OCI-LY1 (cell line): Measurements from ENCODE around the gene ZHX3.

Source experiments
- H2AFZ ChIP-seq: fragments of 200-600 bp; sonication (generic), shearing (Covaris generic); 2 replicates; pipeline ENCODE4 v1.6.0; 2014; ENCODE audit warnings: antibody characterized with exemption, mild to moderate bottlenecking, low read length
- H3F3A ChIP-seq: fragments of 200-600 bp; sonication (generic), shearing (Covaris generic); 2 replicates; pipeline ENCODE4 v1.6.0; 2014; ENCODE audit warnings: mild to moderate bottlenecking, antibody characterized with exemption, low read length, moderate library complexity; ENCODE audit not compliant: insufficient read depth
- H3K27ac ChIP-seq: fragments of 200-600 bp; sonication (generic); 2 replicates; pipeline ENCODE4 v1.5.1; 2014; ENCODE audit warnings: low read length, mixed run types, mild to moderate bottlenecking, low read depth; ENCODE audit not compliant: poor library complexity, severe bottlenecking
- H3K27me3 ChIP-seq: fragments of 200-600 bp; sonication (generic); 2 replicates; pipeline ENCODE4 v1.6.0; 2014; ENCODE audit warnings: antibody characterized with exemption, mild to moderate bottlenecking, low read length, moderate library complexity; ENCODE audit not compliant: insufficient read depth
- H3K36me3 ChIP-seq: fragments of 200-600 bp; sonication (generic); 2 replicates; pipeline ENCODE4 v1.6.1; 2014; ENCODE audit warnings: mild to moderate bottlenecking, antibody characterized with exemption, low read length, moderate library complexity, mixed read lengths; ENCODE audit not compliant: insufficient read depth
- H3K4me1 ChIP-seq: fragments of 200-600 bp; sonication (generic); 2 replicates; pipeline ENCODE4 v1.5.1; 2014; ENCODE audit warnings: mild to moderate bottlenecking, low read length, moderate library complexity; ENCODE audit not compliant: insufficient read depth, severe bottlenecking
- H3K4me2 ChIP-seq: fragments of 200-600 bp; sonication (generic), shearing (Covaris generic); 2 replicates; pipeline ENCODE4 v1.6.1; 2014; ENCODE audit warnings: low read length
- H3K4me3 ChIP-seq: fragments of 200-600 bp; sonication (generic); 2 replicates; pipeline ENCODE4 v1.5.1; 2014; ENCODE audit warnings: low read length, low read depth, mild to moderate bottlenecking, mixed read lengths; ENCODE audit not compliant: poor library complexity, severe bottlenecking
- H3K79me2 ChIP-seq: fragments of 200-600 bp; shearing (Covaris generic); 2 replicates; pipeline ENCODE4 v1.6.1; 2016; ENCODE audit warnings: mixed run types, low read length, mixed read lengths; ENCODE audit not compliant: insufficient read depth
- H3K9ac ChIP-seq: fragments of 200-600 bp; sonication (generic), shearing (Covaris generic); 2 replicates; pipeline ENCODE4 v1.6.1; 2014; ENCODE audit warnings: mild to moderate bottlenecking, low read length, mixed read lengths
- H3K9me2 ChIP-seq: fragments of 200-600 bp; sonication (generic), shearing (Covaris generic); 2 replicates; pipeline ENCODE4 v1.6.1; 2014; ENCODE audit warnings: low read depth, mild to moderate bottlenecking, low read length, mixed read lengths
- H3K9me3 ChIP-seq: fragments of 200-600 bp; shearing (Covaris generic); 2 replicates; pipeline ENCODE4 v1.6.1; 2014; ENCODE audit warnings: low read length, mixed read lengths
- H4K20me1 ChIP-seq: fragments of 200-600 bp; sonication (generic), shearing (Covaris generic); 2 replicates; pipeline ENCODE4 v1.6.0; 2016; ENCODE audit warnings: mild to moderate bottlenecking, low read length; ENCODE audit not compliant: insufficient read depth
- CTCF ChIP-seq: fragments of 200-600 bp; sonication (generic), shearing (Covaris generic); IDR thresholded peaks from 2 replicates; pipeline ENCODE4 v1.5.1; 2017; ENCODE audit warnings: mild to moderate bottlenecking, antibody characterized with exemption, low read length, moderate library complexity, mixed read lengths
- EZH2 ChIP-seq: fragments of 200-600 bp; sonication (generic), shearing (Covaris generic); IDR thresholded peaks from 2 replicates; pipeline ENCODE4 v1.8.0; 2017; ENCODE audit warnings: borderline replicate concordance, mixed run types, mild to moderate bottlenecking, antibody characterized with exemption, low read length, moderate library complexity, mixed read lengths

ZHX3 gene

GRCh38 chr20:41169162-41169690 is 148.3 kb downstream of the ZHX3 start:
- Histone ChIP-seq H3K4me3 (no peak overlapping the region), H3K9me2 (no peaks in the 10 kb centered on the region), H3K9me3 (no peaks in the 10 kb centered on the region), H3K27me3 (no peaks in the 10 kb centered on the region), H3K79me2 (no peaks in the 10 kb centered on the region), H4K20me1 (no peaks in the 10 kb centered on the region), H3K27ac (no peak overlapping the region), H3K9ac (no peak overlapping the region), H3K36me3 (peaks cover 92% of the 10 kb centered on the region), H3K4me1 (no peaks in the 10 kb centered on the region), H3F3A (no peaks in the 10 kb centered on the region), H2AFZ (no peak overlapping the region), H3K4me2 (no peak overlapping the region)
- TF ChIP-seq CTCF (no peak), EZH2 (no peak)

DNA sequence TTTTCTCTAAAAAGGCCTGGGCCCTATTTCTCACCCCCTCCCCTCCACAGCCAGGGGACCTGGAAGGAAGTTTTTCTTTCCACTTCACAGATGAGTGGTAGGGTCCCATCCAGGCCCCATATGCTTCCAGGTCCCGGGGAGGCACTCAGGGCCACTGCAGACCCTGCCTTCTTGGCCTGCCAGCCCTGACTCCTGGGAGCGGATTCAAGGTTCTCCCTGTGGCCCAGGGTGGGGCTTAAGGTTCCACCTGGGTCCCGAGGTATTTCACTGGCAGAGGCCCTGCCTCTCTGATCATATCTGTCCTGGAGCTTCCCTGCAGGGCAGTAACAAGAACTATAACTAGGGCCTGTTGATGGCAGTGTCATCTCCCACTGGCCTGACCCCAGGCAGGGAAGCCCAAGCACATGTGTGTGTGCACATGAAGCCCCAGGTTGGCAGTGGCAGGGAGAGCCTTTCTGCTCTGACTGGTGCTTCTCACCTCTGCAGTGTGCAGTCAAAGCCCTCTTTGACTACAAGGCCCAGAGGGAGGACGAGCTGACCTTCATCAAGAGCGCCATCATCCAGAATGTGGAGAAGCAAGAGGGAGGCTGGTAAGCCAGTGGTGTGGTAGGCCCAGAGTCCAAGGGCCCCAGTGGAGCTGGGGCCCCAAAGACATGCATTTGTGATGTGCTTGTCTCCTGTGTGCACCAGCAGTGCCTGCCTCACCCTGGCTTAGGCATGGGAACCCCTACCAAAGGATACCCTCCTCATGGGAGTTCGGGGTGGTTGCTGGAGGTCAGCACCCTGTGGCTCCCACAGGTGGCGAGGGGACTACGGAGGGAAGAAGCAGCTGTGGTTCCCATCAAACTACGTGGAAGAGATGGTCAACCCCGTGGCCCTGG is 149.0 kb downstream of the ZHX3 start:
- H3K4me3 ChIP-seq: no peak overlapping the region
- H3K4me2 ChIP-seq: no peak overlapping the region

DNA sequence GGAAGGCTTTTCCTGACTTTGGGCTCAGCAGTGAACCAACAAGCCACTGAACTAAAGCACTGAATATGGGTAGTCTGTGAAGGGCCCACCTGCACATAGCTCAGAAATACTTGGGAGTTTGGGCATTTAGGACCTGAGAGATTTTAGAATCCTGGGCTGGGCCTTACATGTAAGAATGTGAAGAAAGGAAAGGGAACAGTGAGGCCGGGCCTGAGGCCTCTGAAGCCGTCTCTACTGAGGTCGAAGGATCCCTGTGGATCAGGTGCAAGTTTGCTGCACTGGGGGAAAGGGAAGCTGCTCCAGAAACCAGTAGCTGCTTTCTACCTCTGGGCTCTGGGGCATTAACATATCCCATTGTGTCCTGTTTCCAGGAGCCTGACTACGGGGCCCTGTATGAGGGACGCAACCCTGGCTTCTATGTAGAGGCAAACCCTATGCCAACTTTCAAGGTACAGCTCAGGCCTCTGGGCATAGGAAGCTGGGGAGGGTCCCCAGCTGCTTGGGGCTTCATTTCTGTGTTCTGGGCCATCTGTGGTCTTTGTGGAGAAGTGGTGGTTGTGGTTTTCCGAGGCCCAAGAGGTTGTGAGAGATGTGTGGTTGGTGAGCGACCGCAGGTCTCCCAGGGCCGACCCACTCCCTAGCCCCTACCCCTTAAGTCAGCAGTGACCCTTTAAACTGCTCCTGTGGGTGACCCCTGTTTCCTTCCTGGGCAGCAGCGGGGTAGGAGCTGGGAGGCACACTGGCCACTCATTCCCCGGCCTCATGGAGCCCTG is 149.9 kb downstream of the ZHX3 start:
- no peaks in the 10 kb centered on the region for H3K27me3 ChIP-seq
- no peak overlapping the region for H3K9ac ChIP-seq
- no peak overlapping the region for H2AFZ ChIP-seq
- H3K4me3 ChIP-seq: no peak overlapping the region
- H3K4me1 ChIP-seq: no peaks in the 10 kb centered on the region
- no peaks in the 10 kb centered on the region for H3K9me3 ChIP-seq
- no peaks in the 10 kb centered on the region for H3F3A ChIP-seq
- H3K4me2 ChIP-seq: no peak overlapping the region
- H4K20me1 ChIP-seq: no peaks in the 10 kb centered on the region
- TF ChIP-seq CTCF: no peak
- TF ChIP-seq EZH2: no peak
- peaks cover 93% of the 10 kb centered on the region for H3K36me3 ChIP-seq
- H3K9me2 ChIP-seq: no peaks in the 10 kb centered on the region
- H3K27ac ChIP-seq: no peak overlapping the region
- no peaks in the 10 kb centered on the region for H3K79me2 ChIP-seq

More for the DNA sequence above, 149.0 kb downstream of the ZHX3 start:
- Histone ChIP-seq H3K9me2 (no peaks in the 10 kb centered on the region), H4K20me1 (no peaks in the 10 kb centered on the region), H3K79me2 (no peaks in the 10 kb centered on the region), H3K4me1 (no peaks in the 10 kb centered on the region), H3K36me3 (peaks cover 92% of the 10 kb centered on the region), H3K9ac (no peak overlapping the region), H3K9me3 (no peaks in the 10 kb centered on the region), H2AFZ (no peak overlapping the region), H3K27me3 (no peaks in the 10 kb centered on the region), H3F3A (no peaks in the 10 kb centered on the region), H3K27ac (no peak overlapping the region)
- TF ChIP-seq EZH2 (no peak), CTCF (no peak)
